K562 (cell line): ENCODE measurements around the gene ZNF197.

Source experiments
- JUN ChIP-seq, 2 experiments: sonication (generic) in 1 of 2; formaldehyde crosslinking in 1 of 2; IDR thresholded peaks; 2 replicates each; pipeline versions ENCODE4 v1.6.1 to v1.8.0; 2012 to 2022; ENCODE audit warnings: borderline replicate concordance in 2 of 2, mild to moderate bottlenecking in 2 of 2, improper control_type of control experiment in 1 of 2, low read depth in 1 of 2, low read length in 1 of 2, missing genetic modification reagents in 1 of 2
- SP1 ChIP-seq: sonication (generic); formaldehyde crosslinking; IDR thresholded peaks from 2 replicates; pipeline ENCODE4 v1.8.1; 2022; ENCODE audit warnings: mild to moderate bottlenecking, missing genetic modification reagents
- USF2 ChIP-seq: sonication (generic); formaldehyde crosslinking; IDR thresholded peaks from 2 replicates; pipeline ENCODE4 v1.5.0; 2020; ENCODE audit warnings: missing genetic modification reagents
- ZNF140 ChIP-seq: fragments of 250-450 bp; sonication (Bioruptor Pico); IDR thresholded peaks from 2 replicates; pipeline ENCODE4 v1.8.0; 2021; ENCODE audit warnings: moderate library complexity, mild to moderate bottlenecking, inconsistent platforms

DNA sequence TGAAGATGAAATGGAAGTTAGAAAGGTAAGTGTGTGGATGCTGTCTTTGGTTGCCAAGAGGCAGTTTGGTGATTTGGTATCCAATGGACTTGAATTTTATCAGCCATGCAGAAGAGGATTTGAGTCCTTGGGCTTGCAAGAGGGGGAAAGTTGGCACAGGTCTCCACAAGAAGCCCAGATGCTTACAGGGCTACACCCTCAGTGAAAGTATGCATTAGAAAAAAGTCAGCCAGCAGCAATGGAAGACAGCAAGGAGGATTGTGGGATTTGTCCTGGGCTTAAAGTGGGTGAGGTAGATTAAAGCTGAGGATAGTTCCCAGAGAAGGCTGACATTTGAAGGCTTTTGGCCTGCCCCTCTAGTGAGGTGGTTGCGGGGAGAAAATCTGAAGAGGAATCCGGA is 23.1 kb upstream of the ZNF197 start:
- TF ChIP-seq ZNF140 (no peak), SP1 (CRISPR knock-in tag) (no peak), USF2 (CRISPR knock-in tag) (no peak), JUN (IDR thresholded peaks at IDR 0.05; ENCODE audit: borderline replicate concordance, low read depth, low read length) (no peak), JUN (CRISPR knock-in tag; IDR thresholded peaks at IDR 0.05; ENCODE audit: borderline replicate concordance) (no peak)
